ENCODE data around the gene VIPR2.

Gene VIPR2

DNA sequence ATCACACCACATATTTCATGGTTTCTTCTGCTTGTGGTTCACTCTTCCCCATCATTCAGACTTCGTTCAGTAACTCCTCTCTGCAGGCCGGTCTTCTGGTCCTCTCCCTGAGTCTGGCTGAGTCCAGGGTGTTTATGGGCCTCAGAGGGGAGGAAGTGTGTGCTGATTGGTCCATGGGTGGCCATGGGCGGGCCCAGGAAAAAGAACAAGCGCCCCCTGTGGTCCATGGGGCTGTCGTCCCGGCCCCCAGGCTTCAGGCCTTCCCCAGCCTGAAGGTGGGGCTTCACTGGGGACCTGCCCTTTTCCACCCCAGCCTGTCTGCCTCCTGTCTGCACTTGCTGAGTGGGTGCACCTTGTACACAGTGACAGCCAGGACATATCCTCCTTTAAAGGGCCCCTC lies 123.7 kb downstream of the VIPR2 start:
- no peak overlapping the region for H3K27ac ChIP-seq (ENCODE audit: low read depth, low read length)
- peaks cover under 1 to 1% of the 10 kb centered on the region in 2 experiments for H3K4me1 ChIP-seq (ENCODE audit: control insufficient read depth in 1 of 2, insufficient read depth in 2 of 2, low read length in 2 of 2)
- H3K4me2 ChIP-seq (ENCODE audit: low read length): no peak overlapping the region
- no peak overlapping the region for H2AK5ac ChIP-seq (ENCODE audit: low read length)
- DNase-seq: no peak
- H3K27me3 ChIP-seq (ENCODE audit: insufficient read depth, low read length): no peaks in the 10 kb centered on the region
- peaks cover 9% of the 10 kb centered on the region for H3K9me3 ChIP-seq (ENCODE audit: insufficient read depth, low read depth, low read length)
- no peak overlapping the region for H3K18ac ChIP-seq (ENCODE audit: low read length)
- H3K36me3 ChIP-seq (ENCODE audit: control insufficient read depth in 1 of 2, insufficient read depth in 2 of 2, low read length in 2 of 2): no peaks in the 10 kb centered on the region
- WGBS (ENCODE audit: extremely low coverage, insufficient coverage, insufficient read length): no CpG with 5 or more reads among the region's 6 CpGs
- no peak overlapping the region for H3K9ac ChIP-seq (ENCODE audit: low read length)
- no peak overlapping the region for H2BK120ac ChIP-seq (ENCODE audit: insufficient read depth, low read length, poor library complexity)
- H4K12ac ChIP-seq (ENCODE audit: low read depth, low read length): no peak overlapping the region
- no peak overlapping the region for H2AFZ ChIP-seq (ENCODE audit: insufficient read depth, low read length, poor library complexity)
- H3K4ac ChIP-seq (ENCODE audit: low read depth, low read length): no peak overlapping the region
- H3K4me3 ChIP-seq (ENCODE audit: low read depth, low read length): no peak overlapping the region
- no peak overlapping the region for H4K91ac ChIP-seq (ENCODE audit: low read depth, low read length)
- H3K79me1 ChIP-seq (ENCODE audit: low read length): no peaks in the 10 kb centered on the region
- H3K23ac ChIP-seq (ENCODE audit: low read length): no peak overlapping the region
- no peak overlapping the region for H2BK12ac ChIP-seq (ENCODE audit: low read length)
- H2BK5ac ChIP-seq (ENCODE audit: low read depth, low read length, poor library complexity): no peak overlapping the region
- H3K14ac ChIP-seq (ENCODE audit: low read length): no peak overlapping the region
- H4K8ac ChIP-seq (ENCODE audit: low read depth, low read length): no peak overlapping the region
- no peaks in the 10 kb centered on the region for H3K79me2 ChIP-seq (ENCODE audit: control insufficient read depth, insufficient read depth, low read length, poor library complexity)

DNA sequence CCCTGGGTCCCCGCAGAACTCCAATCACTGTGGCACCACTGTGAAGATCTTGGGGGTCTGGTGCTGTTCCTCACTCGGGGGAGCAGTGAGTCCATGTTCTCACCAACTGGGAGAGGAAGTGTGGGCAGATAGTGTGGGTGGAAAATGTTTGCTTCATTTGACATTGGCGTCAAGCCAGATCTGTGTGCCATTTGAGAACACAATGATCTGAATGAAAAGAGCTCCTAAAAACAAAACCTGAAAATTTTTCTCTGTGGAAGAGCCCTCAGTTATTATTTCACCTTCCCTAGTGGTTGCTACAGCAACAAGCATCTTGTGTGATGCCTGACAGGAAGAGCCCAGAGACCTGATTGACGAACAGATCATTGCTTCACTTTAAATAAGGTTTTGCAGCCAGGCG lies 125.6 kb downstream of the VIPR2 start:
- WGBS (ENCODE audit: extremely low coverage, insufficient coverage, insufficient read length): no CpG with 5 or more reads among the region's 5 CpGs
- no peak overlapping the region for H2BK12ac ChIP-seq (ENCODE audit: low read length)

GRCh38 chr7:159017741-159018140 lies 126.9 kb downstream of the VIPR2 start:
- no CpG with 5 or more reads among the region's 3 CpGs for WGBS (ENCODE audit: extremely low coverage, insufficient coverage, insufficient read length)
- H2BK120ac ChIP-seq (ENCODE audit: insufficient read depth, low read length, poor library complexity): no peak overlapping the region
- H3K79me2 ChIP-seq (ENCODE audit: control insufficient read depth, insufficient read depth, low read length, poor library complexity): no peaks in the 10 kb centered on the region
- H3K9ac ChIP-seq (ENCODE audit: low read length): no peak overlapping the region
- no peak overlapping the region for H4K8ac ChIP-seq (ENCODE audit: low read depth, low read length)
- H3K4me2 ChIP-seq (ENCODE audit: low read length): no peak overlapping the region
- H3K4ac ChIP-seq (ENCODE audit: low read depth, low read length): no peak overlapping the region
- H3K4me1 ChIP-seq (ENCODE audit: control insufficient read depth in 1 of 2, insufficient read depth in 2 of 2, low read length in 2 of 2): peaks cover 5 to 10% of the 10 kb centered on the region in 2 experiments
- H3K27ac ChIP-seq (ENCODE audit: low read depth, low read length): no peak overlapping the region
- H3K79me1 ChIP-seq (ENCODE audit: low read length): no peaks in the 10 kb centered on the region
- H2BK5ac ChIP-seq (ENCODE audit: low read depth, low read length, poor library complexity): no peak overlapping the region
- peaks cover 6% of the 10 kb centered on the region for H3K9me3 ChIP-seq (ENCODE audit: insufficient read depth, low read depth, low read length)
- no peaks in the 10 kb centered on the region for H3K36me3 ChIP-seq (ENCODE audit: control insufficient read depth in 1 of 2, insufficient read depth in 2 of 2, low read length in 2 of 2)
- no peak overlapping the region for H3K14ac ChIP-seq (ENCODE audit: low read length)
- H3K27me3 ChIP-seq (ENCODE audit: insufficient read depth, low read length): no peaks in the 10 kb centered on the region
- no peak overlapping the region for H3K4me3 ChIP-seq (ENCODE audit: low read depth, low read length)
- H4K12ac ChIP-seq (ENCODE audit: low read depth, low read length): no peak overlapping the region
- H2AFZ ChIP-seq (ENCODE audit: insufficient read depth, low read length, poor library complexity): no peak overlapping the region
- H2AK5ac ChIP-seq (ENCODE audit: low read length): peak overlapping the region; percentile 40
- no peak overlapping the region for H3K23ac ChIP-seq (ENCODE audit: low read length)
- DNase-seq: no peak
- no peak overlapping the region for H4K91ac ChIP-seq (ENCODE audit: low read depth, low read length)
- no peak overlapping the region for H3K18ac ChIP-seq (ENCODE audit: low read length)
- H2BK12ac ChIP-seq (ENCODE audit: low read length): no peak overlapping the region

More for the DNA sequence above, 125.6 kb downstream of the VIPR2 start:
- no peaks in the 10 kb centered on the region for H3K79me1 ChIP-seq (ENCODE audit: low read length)
- H3K4me3 ChIP-seq (ENCODE audit: low read depth, low read length): no peak overlapping the region
- H4K12ac ChIP-seq (ENCODE audit: low read depth, low read length): no peak overlapping the region
- H3K14ac ChIP-seq (ENCODE audit: low read length): no peak overlapping the region
- no peak for DNase-seq
- H2AK5ac ChIP-seq (ENCODE audit: low read length): no peak overlapping the region
- no peaks in the 10 kb centered on the region for H3K27me3 ChIP-seq (ENCODE audit: insufficient read depth, low read length)
- H3K4ac ChIP-seq (ENCODE audit: low read depth, low read length): no peak overlapping the region
- peaks cover 5 to 10% of the 10 kb centered on the region in 2 experiments for H3K4me1 ChIP-seq (ENCODE audit: control insufficient read depth in 1 of 2, insufficient read depth in 2 of 2, low read length in 2 of 2)
- no peaks in the 10 kb centered on the region for H3K36me3 ChIP-seq (ENCODE audit: control insufficient read depth in 1 of 2, insufficient read depth in 2 of 2, low read length in 2 of 2)
- no peak overlapping the region for H3K4me2 ChIP-seq (ENCODE audit: low read length)
- no peak overlapping the region for H3K27ac ChIP-seq (ENCODE audit: low read depth, low read length)
- no peak overlapping the region for H3K23ac ChIP-seq (ENCODE audit: low read length)
- no peak overlapping the region for H4K8ac ChIP-seq (ENCODE audit: low read depth, low read length)
- no peak overlapping the region for H4K91ac ChIP-seq (ENCODE audit: low read depth, low read length)
- H2AFZ ChIP-seq (ENCODE audit: insufficient read depth, low read length, poor library complexity): no peak overlapping the region
- no peaks in the 10 kb centered on the region for H3K79me2 ChIP-seq (ENCODE audit: control insufficient read depth, insufficient read depth, low read length, poor library complexity)
- no peak overlapping the region for H3K9ac ChIP-seq (ENCODE audit: low read length)
- no peak overlapping the region for H2BK120ac ChIP-seq (ENCODE audit: insufficient read depth, low read length, poor library complexity)
- H3K9me3 ChIP-seq (ENCODE audit: insufficient read depth, low read depth, low read length): peaks cover 4% of the 10 kb centered on the region
- H2BK5ac ChIP-seq (ENCODE audit: low read depth, low read length, poor library complexity): no peak overlapping the region
- no peak overlapping the region for H3K18ac ChIP-seq (ENCODE audit: low read length)

GRCh38 chr7:159017210-159017609 lies 127.5 kb downstream of the VIPR2 start:
- Histone ChIP-seq H3K36me3 (ENCODE audit: control insufficient read depth in 1 of 2, insufficient read depth in 2 of 2, low read length in 2 of 2) (no peaks in the 10 kb centered on the region), H3K9ac (ENCODE audit: low read length) (no peak overlapping the region)
- no CpG with 5 or more reads among the region's 10 CpGs for WGBS (ENCODE audit: extremely low coverage, insufficient coverage, insufficient read length)

More at GRCh38 chr7:159017210-159017609, 127.5 kb downstream of the VIPR2 start:
- Histone ChIP-seq H3K4ac (ENCODE audit: low read depth, low read length) (no peak overlapping the region), H3K27me3 (ENCODE audit: insufficient read depth, low read length) (no peaks in the 10 kb centered on the region), H3K4me2 (ENCODE audit: low read length) (no peak overlapping the region), H3K4me1 (ENCODE audit: control insufficient read depth in 1 of 2, insufficient read depth in 2 of 2, low read length in 2 of 2) (peaks cover 5 to 10% of the 10 kb centered on the region in 2 experiments), H2BK12ac (ENCODE audit: low read length) (no peak overlapping the region), H3K18ac (ENCODE audit: low read length) (no peak overlapping the region), H3K4me3 (ENCODE audit: low read depth, low read length) (no peak overlapping the region), H2AFZ (ENCODE audit: insufficient read depth, low read length, poor library complexity) (no peak overlapping the region), H3K27ac (ENCODE audit: low read depth, low read length) (no peak overlapping the region), H2BK5ac (ENCODE audit: low read depth, low read length, poor library complexity) (no peak overlapping the region), H4K91ac (ENCODE audit: low read depth, low read length) (no peak overlapping the region), H3K79me1 (ENCODE audit: low read length) (no peaks in the 10 kb centered on the region), H2BK120ac (ENCODE audit: insufficient read depth, low read length, poor library complexity) (no peak overlapping the region), H4K12ac (ENCODE audit: low read depth, low read length) (no peak overlapping the region), H3K79me2 (ENCODE audit: control insufficient read depth, insufficient read depth, low read length, poor library complexity) (no peaks in the 10 kb centered on the region), H3K23ac (ENCODE audit: low read length) (no peak overlapping the region), H3K9me3 (ENCODE audit: insufficient read depth, low read depth, low read length) (peaks cover 6% of the 10 kb centered on the region), H3K14ac (ENCODE audit: low read length) (no peak overlapping the region), H4K8ac (ENCODE audit: low read depth, low read length) (no peak overlapping the region), H2AK5ac (ENCODE audit: low read length) (no peak overlapping the region)
- no peak for DNase-seq

All from trophoblast cell (in vitro differentiated cells and primary cell).